H9 (cell line): Measurements from ENCODE around the gene SACM1L. TPM values are rescaled to one million over a fixed set of nuclear protein-coding genes. Genes with fewer than 3 reads are reported as not detected.

Experiments used
- DNase-seq: peaks from one replicate; pipeline ENCODE4 v3.0.0-alpha.2; 2017
- H2AFZ ChIP-seq: one replicate; pipeline ENCODE4 v1.6.1; 2013; ENCODE audit warnings: mild to moderate bottlenecking, low read length, control low read depth, moderate library complexity
- H2AK5ac ChIP-seq: 2 replicates; pipeline ENCODE4 v1.6.1; 2013; ENCODE audit warnings: low read length, control low read depth, mixed read lengths; ENCODE audit not compliant: insufficient read length
- H2BK120ac ChIP-seq: one replicate; pipeline ENCODE4 v1.6.1; 2013; ENCODE audit warnings: low read depth, mild to moderate bottlenecking, low read length, control low read depth, inconsistent platforms; ENCODE audit not compliant: poor library complexity, severe bottlenecking
- H2BK12ac ChIP-seq: 2 replicates; pipeline ENCODE4 v1.6.1; 2013; ENCODE audit warnings: low read length, control low read depth, mixed read lengths, low read depth; ENCODE audit not compliant: insufficient read length
- H2BK15ac ChIP-seq: 2 replicates; pipeline ENCODE4 v1.6.1; 2013; ENCODE audit warnings: low read depth, low read length, control low read depth
- H2BK20ac ChIP-seq: one replicate; pipeline ENCODE4 v1.6.1; 2013; ENCODE audit warnings: low read depth, mild to moderate bottlenecking, low read length, control low read depth, inconsistent platforms; ENCODE audit not compliant: poor library complexity, severe bottlenecking
- H2BK5ac ChIP-seq: 2 replicates; pipeline ENCODE4 v1.6.1; 2013; ENCODE audit warnings: low read length, control low read depth, mixed read lengths; ENCODE audit not compliant: insufficient read length
- H3K14ac ChIP-seq: 2 replicates; pipeline ENCODE4 v1.6.1; 2013; ENCODE audit warnings: low read length, control low read depth; ENCODE audit not compliant: insufficient read depth
- H3K18ac ChIP-seq: 2 replicates; pipeline ENCODE4 v1.6.1; 2013; ENCODE audit warnings: low read depth, mild to moderate bottlenecking, mixed read lengths, low read length, control low read depth; ENCODE audit not compliant: insufficient read length
- H3K23ac ChIP-seq: 2 replicates; pipeline ENCODE4 v1.6.1; 2013; ENCODE audit warnings: low read length, control low read depth, mixed read lengths, low read depth; ENCODE audit not compliant: insufficient read length
- H3K23me2 ChIP-seq: 2 replicates; pipeline ENCODE4 v1.6.1; 2013; ENCODE audit warnings: low read depth, mild to moderate bottlenecking, mixed read lengths, low read length, control low read depth; ENCODE audit not compliant: insufficient read length, poor library complexity, severe bottlenecking
- H3K27ac ChIP-seq: 2 replicates; pipeline ENCODE4 v1.5.1; 2013; ENCODE audit warnings: low read length, control low read depth, mixed read lengths, low read depth; ENCODE audit not compliant: insufficient read length
- H3K27me3 ChIP-seq: 2 replicates; pipeline ENCODE4 v1.6.1; 2013; ENCODE audit warnings: low read length, control low read depth, inconsistent platforms; ENCODE audit not compliant: insufficient read depth
- H3K4ac ChIP-seq: 2 replicates; pipeline ENCODE4 v1.6.1; 2013; ENCODE audit warnings: low read depth, mild to moderate bottlenecking, control low read depth, inconsistent platforms, low read length, moderate library complexity
- H3K4me1 ChIP-seq: 2 replicates; pipeline ENCODE4 v1.6.1; 2013; ENCODE audit warnings: low read length, control low read depth, inconsistent platforms; ENCODE audit not compliant: insufficient read depth
- H3K4me2 ChIP-seq: 2 replicates; pipeline ENCODE4 v1.6.1; 2013; ENCODE audit warnings: low read length, control low read depth, mixed read lengths; ENCODE audit not compliant: insufficient read length, insufficient read depth
- H3K56ac ChIP-seq: 2 replicates; pipeline ENCODE4 v1.6.1; 2013; ENCODE audit warnings: low read depth, mild to moderate bottlenecking, mixed read lengths, low read length, control low read depth; ENCODE audit not compliant: insufficient read length
- H3K79me1 ChIP-seq: 2 replicates; pipeline ENCODE4 v1.6.1; 2013; ENCODE audit warnings: low read depth, mild to moderate bottlenecking, moderate library complexity, low read length, control low read depth, inconsistent platforms; ENCODE audit not compliant: insufficient read depth, poor library complexity, severe bottlenecking
- H3K79me2 ChIP-seq: 2 replicates; pipeline ENCODE4 v1.6.1; 2013; ENCODE audit warnings: low read length, control low read depth, inconsistent platforms; ENCODE audit not compliant: insufficient read depth
- H3K9ac ChIP-seq: 2 replicates; pipeline ENCODE4 v1.6.1; 2013; ENCODE audit warnings: low read length, control low read depth, mixed read lengths; ENCODE audit not compliant: insufficient read length; ENCODE audit errors: extremely low read depth
- H3K9me3 ChIP-seq: one replicate; pipeline ENCODE4 v1.6.1; 2013; ENCODE audit warnings: low read depth, low read length, inconsistent platforms; ENCODE audit not compliant: control insufficient read depth
- H3T11ph ChIP-seq: one replicate; pipeline ENCODE4 v1.6.1; 2013; ENCODE audit warnings: mild to moderate bottlenecking, low read length, control low read depth, inconsistent platforms
- H4K20me1 ChIP-seq: one replicate; pipeline ENCODE4 v1.6.1; 2013; ENCODE audit not compliant: control insufficient read depth, insufficient read length, insufficient read depth
- H4K5ac ChIP-seq: 2 replicates; pipeline ENCODE4 v1.6.1; 2013; ENCODE audit warnings: low read depth, mild to moderate bottlenecking, mixed read lengths, low read length, control low read depth; ENCODE audit not compliant: insufficient read length
- H4K8ac ChIP-seq: replicated peaks from 2 replicates; pipeline ENCODE4 v1.6.1; 2013; ENCODE audit warnings: low read length, control low read depth, mixed read lengths, low read depth; ENCODE audit not compliant: insufficient read length
- H4K91ac ChIP-seq: 2 replicates; pipeline ENCODE4 v1.6.1; 2013; ENCODE audit warnings: low read depth, mild to moderate bottlenecking, moderate library complexity, mixed read lengths, low read length, control low read depth; ENCODE audit not compliant: insufficient read length
- H3K27ac Mint-ChIP-seq, 3 experiments: 2 replicates in 2 of 3; 3 replicates in 1 of 3; pipeline ENCODE4 v1.8.0; 2020 to 2021; ENCODE audit warnings: mixed read lengths in 3 of 3, mild to moderate bottlenecking in 1 of 3, moderate library complexity in 1 of 3
- H3K27me3 Mint-ChIP-seq: 2 replicates; pipeline ENCODE4 v1.8.0; 2021; ENCODE audit warnings: low read depth, mild to moderate bottlenecking, moderate library complexity, mixed read lengths
- H3K36me3 Mint-ChIP-seq, 3 experiments: 2 replicates in 2 of 3; 3 replicates in 1 of 3; pipeline ENCODE4 v1.8.0; 2020 to 2021; ENCODE audit warnings: low read depth in 3 of 3, mixed read lengths in 3 of 3; ENCODE audit not compliant: insufficient read depth in 1 of 3
- H3K4me1 Mint-ChIP-seq, 2 experiments: 2 replicates each; pipeline ENCODE4 v1.8.0; 2020; ENCODE audit warnings: mixed read lengths in 2 of 2
- H3K4me3 Mint-ChIP-seq, 2 experiments: 2 replicates in 1 of 2; 3 replicates in 1 of 2; pipeline ENCODE4 v1.8.0; 2020 to 2021; ENCODE audit warnings: mild to moderate bottlenecking in 2 of 2, mixed read lengths in 2 of 2, moderate library complexity in 1 of 2
- H3K9me3 Mint-ChIP-seq, 2 experiments: 2 replicates in 1 of 2; 3 replicates in 1 of 2; pipeline ENCODE4 v1.8.0; 2020; ENCODE audit warnings: mild to moderate bottlenecking in 2 of 2, mixed read lengths in 2 of 2, moderate library complexity in 1 of 2
- CTCF ChIP-seq: fragments of 200-600 bp; sonication (generic); conservative IDR thresholded peaks from 3 replicates; pipeline ENCODE4 v1.8.0; 2021; ENCODE audit warnings: antibody characterized with exemption, mild to moderate bottlenecking
- WGBS: extraction: QIAGEN DNeasy Blood & Tissue Kit; methylation state at CpG from one replicate; pipeline ENCODE4 v1.1.7; 2013; ENCODE audit warnings: missing lambda C conversion rate, low lambda C conversion rate, mixed read lengths; ENCODE audit not compliant: insufficient read length; ENCODE audit errors: extremely low coverage; 5-methylcytosine and 5-hydroxymethylcytosine counted together
- total RNA-seq: library from RNA; stranded (reverse); gene quantifications from 2 replicates; pipeline ENCODE4 v1.2.1, GENCODE V29; 2021

SACM1L gene
- total RNA-seq, 1 experiment from 2014 or later, result 52.8 TPM

- H3K4ac ChIP-seq, result no peak overlapping the region
- H2BK15ac ChIP-seq, result no peak overlapping the region
- no peaks in the 10 kb centered on the region for H3K4me1 ChIP-seq
- Mint-ChIP-seq H3K36me3 (no peaks in the 10 kb centered on the region; a peak in 1 of 7 replicates), H3K27me3 (peaks cover 5% of the 10 kb centered on the region), H3K27ac (0 out of 7 replicates have a peak overlapping the region, but pooled peaks of 1 of the 3 experiments have one; percentile 65), H3K4me1 (peaks cover 17 to 20% of the 10 kb centered on the region in 2 experiments), H3K4me3 (no peak overlapping the region), H3K9me3 (no peaks in the 10 kb centered on the region; a peak in 1 of 5 replicates)
- no peak overlapping the region for H2BK20ac ChIP-seq
- no peaks in the 10 kb centered on the region for H3K79me1 ChIP-seq
- H3K14ac ChIP-seq, result no peak overlapping the region; the same call in 1 of the 2 replicates
- DNase-seq, result no peak
- H3K23ac ChIP-seq, result no peak overlapping the region
- 0 out of 2 replicates have a peak, but pooled peaks cover 2% of the 10 kb centered on the region for H3K27me3 ChIP-seq
- H3K56ac ChIP-seq, result no peak overlapping the region
- H3K9me3 ChIP-seq, result no peaks in the 10 kb centered on the region
- H3K23me2 ChIP-seq, result no peaks in the 10 kb centered on the region
- H2BK12ac ChIP-seq, result no peak overlapping the region
- no peak overlapping the region for H3K18ac ChIP-seq
- no peak overlapping the region for H3K4me2 ChIP-seq
- WGBS, result no CpG with 5 or more reads among the region's 17 CpGs
- no peaks in the 10 kb centered on the region for H4K20me1 ChIP-seq
- H3K9ac ChIP-seq, result no peak overlapping the region
- H3K27ac ChIP-seq, result no peak overlapping the region
- no peak overlapping the region for H2BK5ac ChIP-seq
- H2BK120ac ChIP-seq, result no peak overlapping the region
- H3K79me2 ChIP-seq, result no peaks in the 10 kb centered on the region
- no peak overlapping the region for H3T11ph ChIP-seq
- no peak overlapping the region for H2AFZ ChIP-seq
- no peak overlapping the region for H4K5ac ChIP-seq
- H4K8ac ChIP-seq, result no peak overlapping the region
- no peak overlapping the region for H4K91ac ChIP-seq
- H2AK5ac ChIP-seq, result no peak overlapping the region
- TF ChIP-seq CTCF, result no peak
Measured at GRCh38 chr3:45775571-45776300, 86.5 kb downstream of the SACM1L start.
